ES-I3 (cell line): ENCODE results near the gene SLC6A18.
"Not testable (repeated sequence)": the region's sequence is repeated elsewhere in the genome, so short reads cannot be mapped to it uniquely, and the experiment has no call there.

Experiments
- H3K36me3 ChIP-seq: 2 replicates; pipeline ENCODE4 v1.6.1; 2013; ENCODE audit warnings: mild to moderate bottlenecking, low read length, control low read depth, moderate library complexity; ENCODE audit not compliant: insufficient read depth
- H3K4me1 ChIP-seq: 2 replicates; pipeline ENCODE4 v1.6.1; 2013; ENCODE audit warnings: mild to moderate bottlenecking, control low read depth, low read length; ENCODE audit not compliant: insufficient read depth
- H3K9ac ChIP-seq: 2 replicates; pipeline ENCODE4 v1.6.1; 2013; ENCODE audit warnings: low read depth, mild to moderate bottlenecking, low read length, moderate library complexity
- H3K9me3 ChIP-seq: 2 replicates; pipeline ENCODE4 v1.6.1; 2013; ENCODE audit warnings: mild to moderate bottlenecking, low read length, moderate library complexity; ENCODE audit not compliant: control insufficient read depth, insufficient read depth

The SLC6A18 gene

DNA sequence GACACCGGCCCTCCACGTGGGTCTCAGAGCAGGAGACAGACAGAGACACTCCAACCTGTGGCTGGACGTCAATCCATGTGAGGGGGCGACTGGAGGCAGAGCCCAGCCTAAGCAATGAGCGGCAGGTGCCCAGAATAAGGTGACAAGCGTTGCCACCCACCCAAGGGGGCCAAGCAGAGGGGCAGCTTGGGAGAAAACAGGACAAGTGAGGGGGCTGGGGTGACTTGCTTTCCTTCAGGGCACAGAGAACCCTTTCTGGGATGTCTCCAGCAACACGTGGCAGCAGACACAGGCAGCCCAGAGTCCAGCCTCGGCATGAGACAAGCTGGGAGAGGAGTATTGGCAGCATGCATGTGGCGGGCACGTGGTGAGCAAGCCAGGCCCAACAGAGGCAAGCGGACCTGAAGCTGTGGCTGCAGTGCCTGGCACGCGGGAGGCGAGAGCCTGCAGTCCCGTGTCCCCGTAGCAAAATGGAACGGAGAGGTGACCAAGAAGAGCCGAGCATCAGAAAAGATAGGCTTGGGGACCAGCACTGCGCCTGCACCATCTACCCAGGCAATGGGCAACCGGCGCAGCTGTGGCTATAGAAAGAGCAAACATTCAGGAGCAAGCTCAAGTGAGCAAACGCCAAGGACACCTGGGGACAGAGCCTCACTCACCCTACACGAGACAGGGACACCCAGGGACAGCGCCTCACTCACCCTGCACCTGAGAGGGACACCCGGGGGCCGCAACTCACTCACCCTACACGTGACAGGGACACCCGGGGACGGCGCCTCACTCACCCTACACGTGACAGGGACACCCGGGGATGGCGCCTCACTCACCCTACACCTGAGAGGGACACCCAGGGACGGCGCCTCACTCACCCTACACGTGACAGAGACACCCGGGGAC, 63.5 kb downstream of the SLC6A18 start:
- Histone ChIP-seq H3K4me1 (no peaks in the 10 kb centered on the region), H3K36me3 (no peaks in the 10 kb centered on the region; the same call in 1 of the 2 replicates), H3K9me3 (no peaks in the 10 kb centered on the region), H3K9ac (no peak overlapping the region)

DNA sequence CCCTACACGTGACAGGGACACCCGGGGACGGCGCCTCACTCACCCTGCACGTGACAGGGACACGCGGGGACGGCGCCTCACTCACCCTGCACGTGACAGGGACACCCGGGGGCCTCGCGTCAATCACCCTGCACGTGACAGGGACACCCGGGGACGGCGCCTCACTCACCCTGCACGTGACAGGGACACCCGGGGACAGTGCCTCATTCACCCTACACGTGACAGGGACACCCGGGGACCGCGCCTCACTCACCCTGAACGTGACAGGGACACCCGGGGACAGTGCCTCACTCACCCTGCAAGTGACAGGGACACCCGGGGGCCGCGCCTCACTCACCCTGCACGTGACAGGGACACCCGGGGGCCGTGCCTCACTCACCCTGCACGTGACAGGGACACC, 64.4 kb downstream of the SLC6A18 start:
- H3K36me3 ChIP-seq, H3K9ac ChIP-seq, H3K4me1 ChIP-seq, H3K9me3 ChIP-seq: not testable (repeated sequence)

DNA sequence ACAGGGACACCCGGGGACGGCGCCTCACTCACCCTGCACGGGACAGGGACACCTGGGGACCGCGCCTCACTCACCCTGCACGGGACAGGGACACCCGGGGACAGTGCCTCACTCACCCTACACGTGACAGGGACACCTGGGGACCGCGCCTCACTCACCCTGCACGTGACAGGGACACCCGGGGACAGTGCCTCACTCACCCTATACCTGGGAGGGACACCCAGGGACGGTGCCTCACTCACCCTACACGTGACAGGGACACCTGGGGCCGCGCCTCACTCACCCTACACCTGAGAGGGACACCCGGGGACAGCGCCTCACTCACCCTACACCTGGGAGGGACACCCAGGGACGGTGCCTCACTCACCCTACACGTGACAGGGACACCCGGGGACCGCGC, 65.8 kb downstream of the SLC6A18 start:
- not testable (repeated sequence) for H3K9me3 ChIP-seq, H3K4me1 ChIP-seq, H3K36me3 ChIP-seq, H3K9ac ChIP-seq

DNA sequence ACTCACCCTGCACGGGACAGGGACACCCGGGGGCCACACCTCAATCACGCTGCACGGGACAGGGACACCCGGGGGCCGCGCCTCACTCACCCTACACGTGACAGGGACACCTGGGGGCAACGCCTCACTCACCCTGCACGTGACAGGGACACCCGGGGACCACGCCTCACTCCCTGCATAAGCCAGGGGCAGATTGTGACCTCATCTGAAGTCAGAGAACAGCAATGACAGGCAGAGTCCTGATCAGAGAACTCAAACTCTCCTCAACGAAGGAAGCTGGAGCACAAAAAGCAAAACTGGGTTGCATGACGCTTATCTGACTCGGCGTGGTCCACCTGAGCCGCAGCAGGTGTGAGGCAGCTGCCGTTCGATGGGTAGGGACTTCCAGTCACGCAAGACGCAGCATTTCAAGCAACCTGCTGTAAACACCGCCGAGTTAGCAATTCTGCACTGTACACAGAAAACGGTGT, 66.5 kb downstream of the SLC6A18 start:
- no peaks in the 10 kb centered on the region for H3K9me3 ChIP-seq
- no peak overlapping the region for H3K9ac ChIP-seq
- no peaks in the 10 kb centered on the region; the same call in 1 of the 2 replicates for H3K36me3 ChIP-seq
- H3K4me1 ChIP-seq: no peaks in the 10 kb centered on the region

DNA sequence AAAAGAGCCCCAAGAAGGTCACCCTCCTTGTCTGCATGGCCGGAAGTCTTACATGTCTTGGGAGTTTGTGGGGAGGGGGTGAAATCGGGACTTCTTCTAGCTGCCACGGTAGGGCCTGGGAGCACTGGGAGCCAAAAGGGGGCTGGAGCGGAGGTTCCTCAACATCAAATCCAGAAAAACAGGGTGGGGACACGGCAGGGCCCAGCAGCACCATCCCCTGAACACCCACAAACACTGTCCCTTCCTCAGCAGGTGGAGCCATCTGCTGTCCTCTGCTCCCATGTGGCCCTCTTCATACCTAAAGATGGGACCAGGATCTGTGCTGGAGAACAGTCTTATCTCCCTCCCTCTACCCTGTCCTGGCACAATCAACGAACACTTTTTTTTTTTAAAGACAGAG, 67.0 kb downstream of the SLC6A18 start:
- no peaks in the 10 kb centered on the region; the same call in 1 of the 2 replicates for H3K36me3 ChIP-seq
- no peak overlapping the region for H3K9ac ChIP-seq
- no peaks in the 10 kb centered on the region for H3K9me3 ChIP-seq
- no peaks in the 10 kb centered on the region for H3K4me1 ChIP-seq

DNA sequence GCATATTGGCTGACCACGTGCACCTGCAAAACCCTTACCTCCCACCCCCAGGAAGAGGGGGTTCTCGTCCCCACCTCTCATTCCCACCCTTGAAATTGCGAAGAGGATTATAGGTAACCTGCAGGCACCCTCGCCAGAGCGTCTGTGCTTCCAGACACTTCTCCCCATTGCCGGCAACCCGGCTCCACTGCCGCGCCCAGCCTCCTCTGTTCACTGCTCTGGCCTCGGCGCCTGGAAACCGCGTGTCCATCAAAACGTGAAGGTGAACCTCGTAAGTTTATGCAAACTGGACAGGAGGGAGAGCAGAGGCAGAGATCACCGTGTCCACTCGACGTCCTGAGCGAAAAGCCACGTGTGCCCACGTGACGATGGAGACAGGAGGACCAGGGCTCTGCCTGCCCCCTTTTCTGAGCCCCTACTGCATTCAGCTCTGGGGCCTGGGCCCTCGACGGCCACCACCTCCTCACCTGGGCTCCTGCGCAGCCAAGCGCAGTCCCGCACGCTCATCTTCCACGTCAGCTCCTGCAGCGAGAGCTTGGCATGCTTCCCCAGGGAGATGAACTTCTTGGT, 67.8 kb downstream of the SLC6A18 start:
- Histone ChIP-seq H3K36me3 (no peaks in the 10 kb centered on the region), H3K4me1 (no peaks in the 10 kb centered on the region), H3K9ac (no peak overlapping the region), H3K9me3 (no peaks in the 10 kb centered on the region)

DNA sequence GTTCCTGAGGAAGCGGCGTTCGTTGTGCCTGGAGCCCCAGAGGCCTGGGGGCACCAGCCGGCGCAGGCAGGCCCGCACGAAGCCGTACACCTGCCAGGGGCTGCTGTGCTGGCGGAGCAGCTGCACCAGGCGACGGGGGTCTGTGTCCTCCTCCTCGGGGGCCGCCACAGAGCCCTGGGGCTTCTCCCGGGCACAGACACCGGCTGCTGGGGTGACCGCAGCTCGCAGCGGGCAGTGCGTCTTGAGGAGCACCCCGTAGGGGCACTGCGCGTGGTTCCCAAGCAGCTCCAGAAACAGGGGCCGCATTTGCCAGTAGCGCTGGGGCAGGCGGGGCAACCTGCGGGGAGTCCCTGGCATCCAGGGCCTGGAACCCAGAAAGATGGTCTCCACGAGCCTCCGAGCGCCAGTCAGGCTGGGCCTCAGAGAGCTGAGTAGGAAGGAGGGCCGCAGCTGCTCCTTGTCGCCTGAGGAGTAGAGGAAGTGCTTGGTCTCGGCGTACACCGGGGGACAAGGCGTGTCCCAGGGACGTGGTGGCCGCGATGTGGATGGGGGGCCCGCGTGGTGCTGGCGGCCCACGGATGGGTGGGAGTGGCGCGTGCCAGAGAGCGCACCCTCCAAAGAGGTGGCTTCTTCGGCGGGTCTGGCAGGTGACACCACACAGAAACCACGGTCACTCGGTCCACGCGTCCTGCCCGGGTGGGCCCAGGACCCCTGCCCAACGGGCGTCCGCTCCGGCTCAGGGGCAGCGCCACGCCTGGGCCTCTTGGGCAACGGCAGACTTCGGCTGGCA, 68.4 kb downstream of the SLC6A18 start:
- Histone ChIP-seq H3K4me1 (no peaks in the 10 kb centered on the region), H3K9me3 (no peaks in the 10 kb centered on the region), H3K9ac (no peak overlapping the region), H3K36me3 (no peaks in the 10 kb centered on the region)

DNA sequence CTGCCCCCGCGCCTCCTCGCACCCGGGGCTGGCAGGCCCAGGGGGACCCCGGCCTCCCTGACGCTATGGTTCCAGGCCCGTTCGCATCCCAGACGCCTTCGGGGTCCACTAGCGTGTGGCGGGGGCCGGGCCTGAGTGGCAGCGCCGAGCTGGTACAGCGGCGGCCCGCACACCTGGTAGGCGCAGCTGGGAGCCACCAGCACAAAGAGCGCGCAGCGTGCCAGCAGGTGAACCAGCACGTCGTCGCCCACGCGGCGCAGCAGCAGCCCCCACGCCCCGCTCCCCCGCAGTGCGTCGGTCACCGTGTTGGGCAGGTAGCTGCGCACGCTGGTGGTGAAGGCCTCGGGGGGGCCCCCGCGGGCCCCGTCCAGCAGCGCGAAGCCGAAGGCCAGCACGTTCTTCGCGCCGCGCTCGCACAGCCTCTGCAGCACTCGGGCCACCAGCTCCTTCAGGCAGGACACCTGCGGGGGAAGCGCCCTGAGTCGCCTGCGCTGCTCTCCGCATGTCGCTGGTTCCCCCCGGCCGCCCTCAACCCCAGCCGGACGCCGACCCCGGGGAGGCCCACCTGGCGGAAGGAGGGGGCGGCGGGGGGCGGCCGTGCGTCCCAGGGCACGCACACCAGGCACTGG, 69.1 kb downstream of the SLC6A18 start:
- Histone ChIP-seq H3K9ac (peak overlapping the region; percentile 75), H3K36me3 (no peaks in the 10 kb centered on the region), H3K4me1 (no peaks in the 10 kb centered on the region), H3K9me3 (no peaks in the 10 kb centered on the region)

DNA sequence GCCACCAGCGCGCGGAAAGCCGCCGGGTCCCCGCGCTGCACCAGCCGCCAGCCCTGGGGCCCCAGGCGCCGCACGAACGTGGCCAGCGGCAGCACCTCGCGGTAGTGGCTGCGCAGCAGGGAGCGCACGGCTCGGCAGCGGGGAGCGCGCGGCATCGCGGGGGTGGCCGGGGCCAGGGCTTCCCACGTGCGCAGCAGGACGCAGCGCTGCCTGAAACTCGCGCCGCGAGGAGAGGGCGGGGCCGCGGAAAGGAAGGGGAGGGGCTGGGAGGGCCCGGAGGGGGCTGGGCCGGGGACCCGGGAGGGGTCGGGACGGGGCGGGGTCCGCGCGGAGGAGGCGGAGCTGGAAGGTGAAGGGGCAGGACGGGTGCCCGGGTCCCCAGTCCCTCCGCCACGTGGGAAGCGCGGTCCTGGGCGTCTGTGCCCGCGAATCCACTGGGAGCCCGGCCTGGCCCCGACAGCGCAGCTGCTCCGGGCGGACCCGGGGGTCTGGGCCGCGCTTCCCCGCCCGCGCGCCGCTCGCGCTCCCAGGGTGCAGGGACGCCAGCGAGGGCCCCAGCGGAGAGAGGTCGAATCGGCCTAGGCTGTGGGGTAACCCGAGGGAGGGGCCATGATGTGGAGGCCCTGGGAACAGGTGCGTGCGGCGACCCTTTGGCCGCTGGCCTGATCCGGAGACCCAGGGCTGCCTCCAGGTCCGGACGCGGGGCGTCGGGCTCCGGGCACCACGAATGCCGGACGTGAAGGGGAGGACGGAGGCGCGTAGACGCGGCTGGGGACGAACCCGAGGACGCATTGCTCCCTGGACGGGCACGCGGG, 69.9 kb downstream of the SLC6A18 start, which contains the start of gene TERT:
TSS of gene TERT (minus strand) at position 234 of the 815 bp plus-strand sequence. CDS start at position 155, 79 bp downstream.
- no peaks in the 10 kb centered on the region for H3K36me3 ChIP-seq
- H3K9me3 ChIP-seq: no peaks in the 10 kb centered on the region
- H3K4me1 ChIP-seq: no peaks in the 10 kb centered on the region
- H3K9ac ChIP-seq: peak within 1 kb of the TSS; percentile 75

DNA sequence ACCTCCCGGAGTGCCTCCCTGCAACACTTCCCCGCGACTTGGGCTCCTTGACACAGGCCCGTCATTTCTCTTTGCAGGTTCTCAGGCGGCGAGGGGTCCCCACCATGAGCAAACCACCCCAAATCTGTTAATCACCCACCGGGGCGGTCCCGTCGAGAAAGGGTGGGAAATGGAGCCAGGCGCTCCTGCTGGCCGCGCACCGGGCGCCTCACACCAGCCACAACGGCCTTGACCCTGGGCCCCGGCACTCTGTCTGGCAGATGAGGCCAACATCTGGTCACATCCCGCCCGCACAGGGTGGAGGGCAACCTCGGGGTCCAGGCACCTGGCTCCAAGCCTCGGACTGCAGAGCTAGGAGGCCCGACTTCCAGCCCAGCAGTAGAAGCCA, 70.5 kb downstream of the SLC6A18 start:
- Histone ChIP-seq H3K36me3 (no peaks in the 10 kb centered on the region), H3K9me3 (no peaks in the 10 kb centered on the region), H3K9ac (peak overlapping the region; percentile 75), H3K4me1 (no peaks in the 10 kb centered on the region)
